ENCODE results near the gene BCL2L2.

DNA sequence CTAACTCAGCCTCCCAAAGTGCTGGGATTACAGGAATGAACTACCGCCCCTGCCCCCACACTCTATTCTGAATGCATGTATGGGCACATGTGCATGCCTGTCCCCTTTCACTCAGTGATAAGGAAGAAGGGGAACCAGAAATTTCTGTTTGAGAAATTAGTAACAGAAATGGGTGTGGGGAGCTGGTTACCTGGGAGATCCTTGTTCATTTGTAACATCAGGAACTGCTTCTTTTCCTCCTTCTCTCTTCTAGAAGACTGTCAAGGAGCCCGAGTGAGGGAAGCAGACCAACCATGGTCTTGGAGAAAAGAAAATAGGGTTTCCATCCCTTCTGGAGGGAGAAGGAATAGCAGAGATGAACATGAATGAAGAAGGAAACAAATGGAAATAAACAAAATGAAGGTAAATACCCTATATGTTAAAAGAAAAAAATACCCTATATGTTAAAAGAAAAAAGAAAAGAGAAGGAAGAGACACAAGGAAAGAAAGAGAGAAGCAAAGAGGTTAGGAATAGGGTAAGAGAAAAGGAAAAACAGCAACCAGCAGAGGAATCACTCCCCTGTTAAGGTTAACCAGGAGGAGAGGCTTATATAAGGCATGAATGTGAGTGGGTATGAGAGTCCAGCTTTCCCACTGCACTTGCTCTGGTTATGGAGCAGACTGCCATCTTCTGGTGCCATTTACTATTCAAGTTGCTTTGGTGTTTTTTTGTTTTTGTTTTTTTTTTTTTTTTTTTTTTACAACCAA lies 7.2 kb upstream of the BCL2L2 start:
- TF ChIP-seq EZH2phosphoT487 (IDR thresholded peaks at IDR 0.05; ENCODE audit: borderline replicate concordance, low read length) = no peak
- TF ChIP-seq, protein P1, sequence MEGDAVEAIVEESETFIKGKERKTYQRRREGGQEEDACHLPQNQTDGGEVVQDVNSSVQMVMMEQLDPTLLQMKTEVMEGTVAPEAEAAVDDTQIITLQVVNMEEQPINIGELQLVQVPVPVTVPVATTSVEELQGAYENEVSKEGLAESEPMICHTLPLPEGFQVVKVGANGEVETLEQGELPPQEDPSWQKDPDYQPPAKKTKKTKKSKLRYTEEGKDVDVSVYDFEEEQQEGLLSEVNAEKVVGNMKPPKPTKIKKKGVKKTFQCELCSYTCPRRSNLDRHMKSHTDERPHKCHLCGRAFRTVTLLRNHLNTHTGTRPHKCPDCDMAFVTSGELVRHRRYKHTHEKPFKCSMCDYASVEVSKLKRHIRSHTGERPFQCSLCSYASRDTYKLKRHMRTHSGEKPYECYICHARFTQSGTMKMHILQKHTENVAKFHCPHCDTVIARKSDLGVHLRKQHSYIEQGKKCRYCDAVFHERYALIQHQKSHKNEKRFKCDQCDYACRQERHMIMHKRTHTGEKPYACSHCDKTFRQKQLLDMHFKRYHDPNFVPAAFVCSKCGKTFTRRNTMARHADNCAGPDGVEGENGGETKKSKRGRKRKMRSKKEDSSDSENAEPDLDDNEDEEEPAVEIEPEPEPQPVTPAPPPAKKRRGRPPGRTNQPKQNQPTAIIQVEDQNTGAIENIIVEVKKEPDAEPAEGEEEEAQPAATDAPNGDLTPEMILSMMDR (IDR thresholded peaks at IDR 0.05; ENCODE audit: low read depth, low read length, poor library complexity, severe bottlenecking) = no peak
